ENCODE results near the gene SLC13A1.

DNA sequence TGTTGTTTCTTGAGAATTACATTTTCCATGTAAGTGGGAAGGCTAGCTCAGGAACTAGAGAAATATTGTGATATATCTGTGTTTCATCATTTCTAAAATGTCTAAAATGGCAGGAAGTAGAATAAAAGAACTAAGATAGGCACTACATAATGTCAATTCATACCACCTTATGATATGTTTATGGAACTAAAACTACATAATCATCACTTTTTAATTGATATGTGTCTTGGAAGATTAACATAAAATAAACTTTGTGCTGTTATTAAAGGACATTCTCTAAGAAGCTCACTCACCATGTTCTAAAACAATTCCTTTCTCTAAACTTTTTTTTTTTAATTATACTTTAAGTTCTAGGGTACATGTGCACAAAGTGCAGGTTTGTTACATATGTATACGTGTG lies 120.7 kb downstream of the SLC13A1 start:
- TF ChIP-seq, protein P1, sequence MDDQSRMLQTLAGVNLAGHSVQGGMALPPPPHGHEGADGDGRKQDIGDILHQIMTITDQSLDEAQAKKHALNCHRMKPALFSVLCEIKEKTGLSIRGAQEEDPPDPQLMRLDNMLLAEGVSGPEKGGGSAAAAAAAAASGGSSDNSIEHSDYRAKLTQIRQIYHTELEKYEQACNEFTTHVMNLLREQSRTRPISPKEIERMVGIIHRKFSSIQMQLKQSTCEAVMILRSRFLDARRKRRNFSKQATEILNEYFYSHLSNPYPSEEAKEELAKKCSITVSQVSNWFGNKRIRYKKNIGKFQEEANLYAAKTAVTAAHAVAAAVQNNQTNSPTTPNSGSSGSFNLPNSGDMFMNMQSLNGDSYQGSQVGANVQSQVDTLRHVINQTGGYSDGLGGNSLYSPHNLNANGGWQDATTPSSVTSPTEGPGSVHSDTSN (IDR thresholded peaks at IDR 0.05; ENCODE audit: insufficient replicate concordance, low read depth, low read length) = no peak
- TF ChIP-seq POLR2AphosphoS2 (IDR thresholded peaks at IDR 0.05; ENCODE audit: low read depth, low read length) = no peak
- TF ChIP-seq, protein P2, sequence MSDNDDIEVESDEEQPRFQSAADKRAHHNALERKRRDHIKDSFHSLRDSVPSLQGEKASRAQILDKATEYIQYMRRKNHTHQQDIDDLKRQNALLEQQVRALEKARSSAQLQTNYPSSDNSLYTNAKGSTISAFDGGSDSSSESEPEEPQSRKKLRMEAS (IDR thresholded peaks at IDR 0.05; ENCODE audit: low read depth, low read length) = no peak
- TF ChIP-seq CEBPB (IDR thresholded peaks at IDR 0.05; ENCODE audit: borderline replicate concordance in 1 of 2, low read depth in 2 of 2, low read length in 2 of 2) = no peak
- TF ChIP-seq, protein P3, sequence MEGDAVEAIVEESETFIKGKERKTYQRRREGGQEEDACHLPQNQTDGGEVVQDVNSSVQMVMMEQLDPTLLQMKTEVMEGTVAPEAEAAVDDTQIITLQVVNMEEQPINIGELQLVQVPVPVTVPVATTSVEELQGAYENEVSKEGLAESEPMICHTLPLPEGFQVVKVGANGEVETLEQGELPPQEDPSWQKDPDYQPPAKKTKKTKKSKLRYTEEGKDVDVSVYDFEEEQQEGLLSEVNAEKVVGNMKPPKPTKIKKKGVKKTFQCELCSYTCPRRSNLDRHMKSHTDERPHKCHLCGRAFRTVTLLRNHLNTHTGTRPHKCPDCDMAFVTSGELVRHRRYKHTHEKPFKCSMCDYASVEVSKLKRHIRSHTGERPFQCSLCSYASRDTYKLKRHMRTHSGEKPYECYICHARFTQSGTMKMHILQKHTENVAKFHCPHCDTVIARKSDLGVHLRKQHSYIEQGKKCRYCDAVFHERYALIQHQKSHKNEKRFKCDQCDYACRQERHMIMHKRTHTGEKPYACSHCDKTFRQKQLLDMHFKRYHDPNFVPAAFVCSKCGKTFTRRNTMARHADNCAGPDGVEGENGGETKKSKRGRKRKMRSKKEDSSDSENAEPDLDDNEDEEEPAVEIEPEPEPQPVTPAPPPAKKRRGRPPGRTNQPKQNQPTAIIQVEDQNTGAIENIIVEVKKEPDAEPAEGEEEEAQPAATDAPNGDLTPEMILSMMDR (IDR thresholded peaks at IDR 0.05 in 2 of 3, conservative IDR thresholded peaks at IDR 0.05 in 1 of 3; ENCODE audit: control insufficient read depth in 2 of 3, extremely low read depth in 1 of 3, insufficient read depth in 1 of 3, low read depth in 3 of 3, low read length in 3 of 3) = no peak

Measured in GM12878 (cell line).